Measurements from ENCODE around the gene SRSF4. TPM values are rescaled to one million over a fixed set of nuclear protein-coding genes. Genes with fewer than 3 reads are reported as not detected.
"Not testable (repeated sequence)": the region's sequence is repeated elsewhere in the genome, so short reads cannot be mapped to it uniquely, and the experiment has no call there.

SRSF4 gene
- total RNA-seq, 3 donors from 2014 or later (not counting 1 experiment from before 2014, with no cell fraction given): 90.2 to 114 (median 101) TPM

DNA sequence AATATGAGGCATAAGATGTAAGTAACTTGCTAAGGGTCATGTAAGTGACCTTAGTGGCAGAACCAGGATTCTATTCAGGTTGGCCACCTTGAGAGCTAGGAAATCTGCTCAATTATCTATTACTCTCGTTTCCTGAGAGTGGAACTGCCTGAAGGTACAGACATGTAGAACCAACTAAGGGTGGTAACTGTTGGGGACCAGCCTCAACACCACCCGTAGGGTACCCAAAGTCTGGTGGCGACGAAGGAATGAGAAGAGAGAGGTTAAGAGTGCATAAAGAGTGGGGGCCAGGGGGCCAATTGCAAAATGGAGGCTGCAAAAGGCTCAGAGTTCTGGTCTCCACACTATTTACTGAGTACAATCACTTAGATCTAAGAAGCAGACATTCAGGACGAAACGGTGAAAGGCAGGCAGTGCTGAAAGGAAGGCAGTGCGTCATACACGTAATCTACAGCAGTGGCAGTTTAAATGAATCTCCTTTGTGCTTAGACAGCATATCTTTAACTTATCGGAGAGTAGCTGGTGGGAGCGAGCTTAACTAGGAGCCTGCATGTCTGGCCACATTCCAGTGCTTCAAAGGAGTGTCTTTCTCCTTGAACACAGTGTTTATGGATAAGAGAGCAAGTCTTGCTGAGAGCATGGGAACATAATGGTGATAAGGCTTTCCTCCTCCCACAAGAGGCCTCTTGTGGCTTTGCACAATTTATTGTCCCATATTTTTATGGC lies 25.0 kb downstream of the SRSF4 start:
- no peaks in the 10 kb centered on the region for H3K27me3 ChIP-seq (ENCODE audit: control insufficient read depth, insufficient read depth, low read length)
- Mint-ChIP-seq H3K4me1 (peaks cover 13 to 27% of the 10 kb centered on the region in 2 donors), H3K27ac (peak overlapping the region in 1 of 2 donors; percentile 15), H3K27me3 (ENCODE audit: low read depth in 2 of 2) (no peaks in the 10 kb centered on the region), H3K4me3 (no peak overlapping the region), H3K9me3 (no peaks in the 10 kb centered on the region), H3K36me3 (peaks cover 6% of the 10 kb centered on the region)
- H3K36me3 ChIP-seq (ENCODE audit: control insufficient read depth, insufficient read depth, low read length): peaks cover 80% of the 10 kb centered on the region
- DNase-seq: no peak
- WGBS (ENCODE audit: insufficient coverage): 94% methylated on average over 10 of the region's 10 CpGs
- intact Hi-C loops (cut with micrococcal nuclease): no loop called here
- no peak overlapping the region for H3K27ac ChIP-seq (ENCODE audit: low read length)
- no peaks in the 10 kb centered on the region for H3K9me3 ChIP-seq (ENCODE audit: control insufficient read depth, insufficient read depth, low read length)
- no peak for ATAC-seq
- TF ChIP-seq, protein P1, sequence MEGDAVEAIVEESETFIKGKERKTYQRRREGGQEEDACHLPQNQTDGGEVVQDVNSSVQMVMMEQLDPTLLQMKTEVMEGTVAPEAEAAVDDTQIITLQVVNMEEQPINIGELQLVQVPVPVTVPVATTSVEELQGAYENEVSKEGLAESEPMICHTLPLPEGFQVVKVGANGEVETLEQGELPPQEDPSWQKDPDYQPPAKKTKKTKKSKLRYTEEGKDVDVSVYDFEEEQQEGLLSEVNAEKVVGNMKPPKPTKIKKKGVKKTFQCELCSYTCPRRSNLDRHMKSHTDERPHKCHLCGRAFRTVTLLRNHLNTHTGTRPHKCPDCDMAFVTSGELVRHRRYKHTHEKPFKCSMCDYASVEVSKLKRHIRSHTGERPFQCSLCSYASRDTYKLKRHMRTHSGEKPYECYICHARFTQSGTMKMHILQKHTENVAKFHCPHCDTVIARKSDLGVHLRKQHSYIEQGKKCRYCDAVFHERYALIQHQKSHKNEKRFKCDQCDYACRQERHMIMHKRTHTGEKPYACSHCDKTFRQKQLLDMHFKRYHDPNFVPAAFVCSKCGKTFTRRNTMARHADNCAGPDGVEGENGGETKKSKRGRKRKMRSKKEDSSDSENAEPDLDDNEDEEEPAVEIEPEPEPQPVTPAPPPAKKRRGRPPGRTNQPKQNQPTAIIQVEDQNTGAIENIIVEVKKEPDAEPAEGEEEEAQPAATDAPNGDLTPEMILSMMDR (IDR thresholded peaks at IDR 0.05): no peak
- H3K4me3 ChIP-seq (ENCODE audit: low read length): no peak overlapping the region
- peaks cover 3% of the 10 kb centered on the region for H3K4me1 ChIP-seq (ENCODE audit: control insufficient read depth, insufficient read depth, low read length)

DNA sequence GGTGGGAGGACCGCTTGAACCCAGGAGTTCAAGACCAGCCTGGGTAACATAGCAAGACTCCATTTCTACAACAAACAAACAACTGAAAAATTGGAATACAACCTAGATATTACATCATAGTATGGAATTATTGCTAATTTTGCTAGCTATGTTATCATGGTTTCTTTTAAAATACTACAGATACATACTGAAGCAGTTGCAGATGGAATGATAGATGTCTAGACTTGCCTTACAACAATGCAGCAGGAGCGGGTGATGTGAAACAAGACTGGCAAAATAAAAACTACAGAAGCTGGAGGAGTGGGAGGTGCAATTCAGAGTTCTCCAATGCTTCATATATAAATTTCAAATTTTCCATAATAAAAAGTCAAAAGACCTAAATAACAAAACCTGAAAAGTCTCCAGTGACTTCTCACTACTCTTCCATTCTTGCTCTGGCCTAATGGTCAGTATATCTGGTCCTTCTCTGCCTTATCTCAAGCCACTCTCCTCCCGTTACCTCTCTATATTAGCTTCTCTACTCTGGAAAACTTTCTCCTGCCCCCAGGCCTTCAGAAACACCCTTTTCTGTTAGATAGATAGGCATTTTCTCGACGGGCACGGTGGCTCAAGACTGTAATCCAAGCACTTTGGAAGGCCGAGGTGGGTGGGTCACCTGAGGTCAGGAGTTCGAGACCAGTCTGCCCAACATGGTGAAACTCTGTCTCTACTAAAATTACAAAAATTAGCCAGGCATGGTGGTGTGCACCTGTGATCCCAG lies 29.5 kb downstream of the SRSF4 start:
- no peaks in the 10 kb centered on the region for H3K27me3 Mint-ChIP-seq (ENCODE audit: low read depth in 2 of 2)
- 97% methylated on average over 7 of the region's 8 CpGs for WGBS (ENCODE audit: insufficient coverage)
- H3K27ac ChIP-seq (ENCODE audit: low read length): no peak overlapping the region
- DNase-seq (no peak), ATAC-seq (no peak)
- H3K4me3 Mint-ChIP-seq: no peak overlapping the region
- TF ChIP-seq, protein P1 (IDR thresholded peaks at IDR 0.05): no peak
- H3K27me3 ChIP-seq (ENCODE audit: control insufficient read depth, insufficient read depth, low read length): no peaks in the 10 kb centered on the region
- H3K36me3 Mint-ChIP-seq: peaks cover 33% of the 10 kb centered on the region
- peaks cover 0 to 20% of the 10 kb centered on the region in 2 donors for H3K4me1 Mint-ChIP-seq
- no peak overlapping the region for H3K4me3 ChIP-seq (ENCODE audit: low read length)
- H3K9me3 ChIP-seq (ENCODE audit: control insufficient read depth, insufficient read depth, low read length): no peaks in the 10 kb centered on the region
- H3K9me3 Mint-ChIP-seq: no peaks in the 10 kb centered on the region
- H3K36me3 ChIP-seq (ENCODE audit: control insufficient read depth, insufficient read depth, low read length): peaks cover 87% of the 10 kb centered on the region
- peak overlapping the region in 1 of 2 donors; percentile 63 for H3K27ac Mint-ChIP-seq
- no peaks in the 10 kb centered on the region for H3K4me1 ChIP-seq (ENCODE audit: control insufficient read depth, insufficient read depth, low read length)
- intact Hi-C loops (cut with micrococcal nuclease): no loop called here

DNA sequence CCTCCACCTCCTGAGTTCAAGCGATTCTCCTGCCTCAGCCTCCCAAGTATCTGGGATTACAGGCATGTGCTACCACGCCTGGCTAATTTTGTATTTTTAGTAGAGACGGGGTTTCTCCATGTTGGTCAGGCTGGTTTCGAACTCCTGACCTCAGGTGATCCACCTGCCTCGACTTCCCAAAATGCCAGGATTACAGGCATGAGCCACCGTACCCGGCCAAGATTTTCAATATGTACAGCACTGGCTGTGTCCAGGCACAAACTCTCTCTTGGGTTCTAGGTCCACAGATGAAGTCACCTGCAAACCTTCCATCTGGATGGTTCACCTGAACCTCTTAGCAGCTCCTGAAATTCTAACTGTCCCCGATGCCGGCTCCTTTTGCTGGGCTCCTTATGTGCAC lies 31.4 kb downstream of the SRSF4 start:
- H3K9me3 ChIP-seq (ENCODE audit: control insufficient read depth, insufficient read depth, low read length); H3K27me3 ChIP-seq (ENCODE audit: control insufficient read depth, insufficient read depth, low read length); H3K4me3 ChIP-seq (ENCODE audit: low read length); H3K4me1 ChIP-seq (ENCODE audit: control insufficient read depth, insufficient read depth, low read length); H3K27ac ChIP-seq (ENCODE audit: low read length); H3K27me3 Mint-ChIP-seq (ENCODE audit: low read depth in 2 of 2); DNase-seq; H3K9me3 Mint-ChIP-seq; ATAC-seq; H3K4me3 Mint-ChIP-seq; intact Hi-C loops (cut with micrococcal nuclease): not testable (repeated sequence)
- 98% methylated on average over 7 of the region's 9 CpGs for WGBS (ENCODE audit: insufficient coverage)
- Mint-ChIP-seq H3K4me1 (peaks cover 4 to 18% of the 10 kb centered on the region in 2 donors), H3K36me3 (peaks cover 33% of the 10 kb centered on the region), H3K27ac (peak overlapping the region in 1 of 2 donors; percentile 35)
- H3K36me3 ChIP-seq (ENCODE audit: control insufficient read depth, insufficient read depth, low read length): peaks cover 83% of the 10 kb centered on the region

Measured in natural killer cell (primary cell).